ENCODE data around the gene INPP5A.

The INPP5A gene

GRCh38 chr10:132713421-132714095, 176.0 kb downstream of the INPP5A start:
- DNase-seq, result peak in 15 of 56 donors; percentile 14 to 81 (median 61)

GRCh38 chr10:132714096-132714985, 176.8 kb downstream of the INPP5A start:
- DNase-seq, result peak; percentile 25 to 94 (median 87)

GRCh38 chr10:132714986-132715775, 177.6 kb downstream of the INPP5A start:
- peak in 17 of 56 donors; percentile 13 to 56 (median 45) for DNase-seq

- peak in 1 of 56 donors; percentile 50 for DNase-seq
These were observed 178.4 kb downstream of the INPP5A start for GRCh38 chr10:132715776-132716680.

- no peak for DNase-seq
These were observed 179.3 kb downstream of the INPP5A start for GRCh38 chr10:132716691-132717490.

- no peak for DNase-seq
These were observed 184.1 kb downstream of the INPP5A start for GRCh38 chr10:132721725-132722124.

GRCh38 chr10:132722394-132723329, 185.1 kb downstream of the INPP5A start:
- DNase-seq, result no peak

GRCh38 chr10:132723330-132723970, 185.9 kb downstream of the INPP5A start:
- DNase-seq, result no peak

GRCh38 chr10:132724446-132724845, 186.9 kb downstream of the INPP5A start:
- DNase-seq, result no peak

GRCh38 chr10:132725202-132725601, 187.6 kb downstream of the INPP5A start:
- no peak for DNase-seq

- no peak for DNase-seq
These were observed 188.6 kb downstream of the INPP5A start for GRCh38 chr10:132726194-132726593.

- DNase-seq, result no peak
These were observed 189.4 kb downstream of the INPP5A start for GRCh38 chr10:132726951-132727350.

- DNase-seq, result no peak
These were observed 189.8 kb downstream of the INPP5A start for GRCh38 chr10:132727411-132727810.

GRCh38 chr10:132728321-132728720, 190.7 kb downstream of the INPP5A start:
- no peak for DNase-seq

- DNase-seq, result no peak
These were observed 191.2 kb downstream of the INPP5A start for GRCh38 chr10:132728741-132729140.

GRCh38 chr10:132729810-132730572, 192.4 kb downstream of the INPP5A start:
- peak in 6 of 56 donors; percentile 14 to 53 (median 28) for DNase-seq

GRCh38 chr10:132730573-132730953, 193.0 kb downstream of the INPP5A start:
- DNase-seq, result no peak

Data from nucleus accumbens (tissue), 56 donors.